Cardiac fibroblast (primary cell): Measurements from ENCODE around the gene PCDHGA1.

Experiments used
- DNase-seq, 2 donors: peaks; one replicate each; pipeline versions ENCODE4 v3.0.0 to v3.0.0-alpha.2; 2010; ENCODE audit warnings: low read depth in 2 of 2
- H3K4me3 ChIP-seq, 2 donors: replicated peaks in 1 of 2; 1 replicate in 1 of 2; 2 replicates in 1 of 2; pipeline ENCODE4 v1.5.1; 2011; ENCODE audit warnings: low read depth in 2 of 2, low read length in 2 of 2, mild to moderate bottlenecking in 2 of 2, moderate library complexity in 1 of 2
- CTCF ChIP-seq: IDR thresholded peaks from one replicate; pipeline ENCODE4 v1.5.1; 2011; ENCODE audit warnings: low read depth, mild to moderate bottlenecking, low read length, inconsistent platforms

The PCDHGA1 gene

GRCh38 chr5:141492168-141492885, 162.0 kb downstream of the PCDHGA1 start:
- no peak overlapping the region for H3K4me3 ChIP-seq
- no peak for DNase-seq
- no peak for TF ChIP-seq CTCF

GRCh38 chr5:141493500-141494422, 163.4 kb downstream of the PCDHGA1 start:
- no peak for TF ChIP-seq CTCF
- no peak overlapping the region for H3K4me3 ChIP-seq
- DNase-seq: peak; percentile 53 to 55

- TF ChIP-seq CTCF: no peak
- no peak for DNase-seq
- H3K4me3 ChIP-seq: no peak overlapping the region
Measured at GRCh38 chr5:141494761-141495452, 164.6 kb downstream of the PCDHGA1 start.

- TF ChIP-seq CTCF: no peak
- H3K4me3 ChIP-seq: no peak overlapping the region
- no peak for DNase-seq
Measured at GRCh38 chr5:141495453-141495811, 165.1 kb downstream of the PCDHGA1 start.

- TF ChIP-seq CTCF: no peak
Measured at GRCh38 chr5:141496038-141496437, 165.7 kb downstream of the PCDHGA1 start.

GRCh38 chr5:141501761-141502160, 171.4 kb downstream of the PCDHGA1 start:
- no peak for DNase-seq

More at GRCh38 chr5:141496038-141496437, 165.7 kb downstream of the PCDHGA1 start:
- DNase-seq: peak in 1 of 2 donors; percentile 62
- no peak overlapping the region for H3K4me3 ChIP-seq

More at GRCh38 chr5:141501761-141502160, 171.4 kb downstream of the PCDHGA1 start:
- no peak overlapping the region for H3K4me3 ChIP-seq
- no peak for TF ChIP-seq CTCF
